SK-N-SH (cell line): ENCODE data around the gene KRT3. TPM values are rescaled to one million over a fixed set of nuclear protein-coding genes. Genes with fewer than 3 reads are reported as not detected.

Experiments used
- CTCF ChIA-PET: fragments of 300-600, 350-600 bp; formaldehyde crosslinking; extraction: SDS; loops from one replicate; lab custom pipeline; 2021; lab: Yijun Ruan, JAX
- POLR2A ChIA-PET: fragments of 350-600 bp; sonication (Branson Sonifier 250); formaldehyde crosslinking; extraction: SDS; loops from one replicate; lab custom pipeline; 2020; ENCODE audit warnings: antibody characterized with exemption, inconsistent platforms; lab: Yijun Ruan, JAX
- DNase-seq: peaks from one replicate; pipeline ENCODE4 v3.0.0; 2012
- H2AFZ ChIP-seq: fragments of 200-600 bp; sonication (generic); 2 replicates; pipeline ENCODE4 v1.8.1; 2016; ENCODE audit warnings: antibody characterized with exemption, mild to moderate bottlenecking, low read depth
- H3F3A ChIP-seq: fragments of 200-600 bp; sonication (generic); replicated peaks from 2 replicates; pipeline ENCODE3; 2016; ENCODE audit warnings: antibody characterized with exemption, mild to moderate bottlenecking; ENCODE audit not compliant: insufficient read depth
- H3K27ac ChIP-seq, 2 experiments: fragments of 200-500 bp in 1 of 2; fragments of 200-600 bp in 1 of 2; sonication (Bioruptor generic) in 1 of 2; sonication (generic), shearing (Covaris generic) in 1 of 2; 2 replicates each; pipeline versions ENCODE4 v1.5.1 to v1.6.1; 2014 to 2016; ENCODE audit warnings: low read depth in 2 of 2, inconsistent platforms in 1 of 2, low read length in 1 of 2, mild to moderate bottlenecking in 1 of 2, mixed read lengths in 1 of 2
- H3K27me3 ChIP-seq: fragments of 200-600 bp; sonication (generic), shearing (Covaris generic); 2 replicates; pipeline ENCODE4 v1.6.1; 2016; ENCODE audit warnings: mixed run types; ENCODE audit not compliant: insufficient read depth
- H3K36me3 ChIP-seq, 2 experiments: fragments of 200-500 bp in 1 of 2; fragments of 200-600 bp in 1 of 2; sonication (Bioruptor generic) in 1 of 2; sonication (generic) in 1 of 2; replicated peaks in 1 of 2; 2 replicates each; pipeline versions ENCODE3 to v1.5.1; 2014 to 2016; ENCODE audit warnings: low read length in 1 of 2, mild to moderate bottlenecking in 1 of 2; ENCODE audit not compliant: insufficient read depth in 2 of 2, control insufficient read depth in 1 of 2
- H3K4me1 ChIP-seq, 2 experiments: fragments of 200-500 bp in 1 of 2; fragments of 200-600 bp in 1 of 2; sonication (Bioruptor generic) in 1 of 2; sonication (generic), shearing (Covaris generic) in 1 of 2; 2 replicates each; pipeline versions ENCODE4 v1.5.1 to v1.6.1; 2014 to 2016; ENCODE audit warnings: low read depth in 1 of 2, low read length in 1 of 2, mixed run types in 1 of 2; ENCODE audit not compliant: insufficient read depth in 2 of 2, control insufficient read depth in 1 of 2
- H3K4me2 ChIP-seq: fragments of 200-600 bp; sonication (generic), shearing (Covaris generic); 2 replicates; pipeline ENCODE4 v1.6.1; 2017; ENCODE audit warnings: mixed run types
- H3K4me3 ChIP-seq, 2 experiments: fragments of 200-500 bp in 1 of 2; fragments of 200-600 bp in 1 of 2; sonication (Bioruptor generic) in 1 of 2; sonication (generic), shearing (Covaris generic) in 1 of 2; 2 replicates each; pipeline versions ENCODE4 v1.5.1 to v1.8.1; 2014 to 2016; ENCODE audit warnings: low read depth in 2 of 2, inconsistent platforms in 1 of 2, low read length in 1 of 2, mild to moderate bottlenecking in 1 of 2, mixed read lengths in 1 of 2, moderate library complexity in 1 of 2
- H3K79me2 ChIP-seq: fragments of 200-600 bp; sonication (generic); 2 replicates; pipeline ENCODE4 v1.8.1; 2017; ENCODE audit warnings: mild to moderate bottlenecking; ENCODE audit not compliant: insufficient read depth
- H3K9ac ChIP-seq: fragments of 200-600 bp; sonication (generic); 2 replicates; pipeline ENCODE4 v1.6.1; 2017; ENCODE audit warnings: mixed run types
- H3K9me2 ChIP-seq: fragments of 200-600 bp; sonication (generic); 2 replicates; pipeline ENCODE4 v1.6.1; 2017; ENCODE audit warnings: mixed run types
- H3K9me3 ChIP-seq: fragments of 200-600 bp; sonication (generic); 2 replicates; pipeline ENCODE4 v1.6.1; 2017; ENCODE audit warnings: mixed run types, mild to moderate bottlenecking, moderate library complexity
- H4K20me1 ChIP-seq: fragments of 200-600 bp; sonication (generic); 2 replicates; pipeline ENCODE4 v1.6.1; 2017; ENCODE audit warnings: mild to moderate bottlenecking, mixed run types; ENCODE audit not compliant: insufficient read depth
- ELF1 ChIP-seq: IDR thresholded peaks from 2 replicates; pipeline ENCODE4 v1.4.0; 2012
- EP300 ChIP-seq, 2 experiments: IDR thresholded peaks; 2 replicates each; pipeline versions ENCODE4 v1.4.0 to v1.6.1; 2012; ENCODE audit warnings: borderline replicate concordance in 1 of 2, low read depth in 1 of 2, low read length in 1 of 2
- FOSL2 ChIP-seq: IDR thresholded peaks from 2 replicates; pipeline ENCODE4 v1.4.0; 2012; ENCODE audit warnings: low read depth, mild to moderate bottlenecking, moderate library complexity, borderline replicate concordance
- FOXJ3 ChIP-seq: sonication (generic); formaldehyde crosslinking; IDR thresholded peaks from 2 replicates; pipeline ENCODE4 v1.5.1; 2020; ENCODE audit warnings: mild to moderate bottlenecking, missing genetic modification reagents
- FOXM1 ChIP-seq: IDR thresholded peaks from 2 replicates; pipeline ENCODE4 v1.4.0; 2012; ENCODE audit warnings: low read depth, mild to moderate bottlenecking
- GABPA ChIP-seq: IDR thresholded peaks from 2 replicates; pipeline ENCODE4 v1.4.0; 2012; ENCODE audit warnings: low read depth, mild to moderate bottlenecking
- GATA2 ChIP-seq: sonication (generic); formaldehyde crosslinking; IDR thresholded peaks from 2 replicates; pipeline ENCODE4 v1.5.0; 2020; ENCODE audit warnings: mild to moderate bottlenecking, missing genetic modification reagents
- MEF2A ChIP-seq: IDR thresholded peaks from 2 replicates; pipeline ENCODE4 v1.4.0; 2012; ENCODE audit warnings: low read depth, borderline replicate concordance
- RXRA ChIP-seq: IDR thresholded peaks from 2 replicates; pipeline ENCODE4 v1.4.0; 2012; ENCODE audit warnings: low read depth, mild to moderate bottlenecking, borderline replicate concordance
- SMC3 ChIP-seq: IDR thresholded peaks from 2 replicates; pipeline ENCODE4 v1.6.1; 2012; ENCODE audit warnings: low read depth, low read length, improper control_type of control experiment
- TCF12 ChIP-seq: IDR thresholded peaks from 2 replicates; pipeline ENCODE4 v1.4.0; 2012
- WGBS: methylation state at CpG from one replicate; pipeline ENCODE4 v1.1.6; 2017; ENCODE audit warnings: low lambda C conversion rate; 5-methylcytosine and 5-hydroxymethylcytosine counted together
- polyA plus RNA-seq, 3 experiments: library from polyadenylated mRNA; depleted of rRNA; stranded (reverse); fragments of >200 nt; gene quantifications; 2 replicates each; pipeline ENCODE4 v1.2.3, GENCODE V29; 2012
- TF ChIP-seq, protein P1 (sequence below): fragments of 150-350 bp; IDR thresholded peaks from 2 replicates; pipeline ENCODE4 v1.6.1; 2016; ENCODE audit warnings: mild to moderate bottlenecking, low read depth, low read length
- TF ChIP-seq, protein P2 (sequence below): fragments of 150-350 bp; IDR thresholded peaks from 2 replicates; pipeline ENCODE4 v1.6.1; 2017; ENCODE audit warnings: antibody characterized with exemption, low read length, low read depth, borderline replicate concordance
- TF ChIP-seq, protein P3 (sequence below): fragments of 200-600 bp; sonication (generic); IDR thresholded peaks from 2 replicates; pipeline ENCODE4 v1.6.1; 2017; ENCODE audit warnings: antibody characterized with exemption, mild to moderate bottlenecking, moderate library complexity

Gene KRT3
- polyA plus RNA-seq, 1 of the 3 experiments (the other 2 are of a cell fraction): not detected

GRCh38 chr12:52837781-52838608 lies 42.1 kb upstream of the KRT3 start:
- Histone ChIP-seq H3K36me3 (no peaks in the 10 kb centered on the region), H3K9me2 (no peaks in the 10 kb centered on the region), H4K20me1 (no peaks in the 10 kb centered on the region), H3F3A (no peaks in the 10 kb centered on the region), H3K9me3 (no peaks in the 10 kb centered on the region), H3K27ac (no peak overlapping the region), H3K9ac (no peak overlapping the region), H3K4me2 (no peak overlapping the region), H3K27me3 (peaks cover 7% of the 10 kb centered on the region; the same call in 1 of the 2 replicates), H3K4me3 (no peak overlapping the region), H3K79me2 (no peaks in the 10 kb centered on the region), H2AFZ (no peak overlapping the region)
- CTCF ChIA-PET: interaction anchor here (1.0 to 1.5 kb wide), 3 partner anchors 42 to 466 kb away, joined by 3 to 4 read pairs (median 4); no protein-coding TSS in a partner anchor
- TF ChIP-seq, protein P1, sequence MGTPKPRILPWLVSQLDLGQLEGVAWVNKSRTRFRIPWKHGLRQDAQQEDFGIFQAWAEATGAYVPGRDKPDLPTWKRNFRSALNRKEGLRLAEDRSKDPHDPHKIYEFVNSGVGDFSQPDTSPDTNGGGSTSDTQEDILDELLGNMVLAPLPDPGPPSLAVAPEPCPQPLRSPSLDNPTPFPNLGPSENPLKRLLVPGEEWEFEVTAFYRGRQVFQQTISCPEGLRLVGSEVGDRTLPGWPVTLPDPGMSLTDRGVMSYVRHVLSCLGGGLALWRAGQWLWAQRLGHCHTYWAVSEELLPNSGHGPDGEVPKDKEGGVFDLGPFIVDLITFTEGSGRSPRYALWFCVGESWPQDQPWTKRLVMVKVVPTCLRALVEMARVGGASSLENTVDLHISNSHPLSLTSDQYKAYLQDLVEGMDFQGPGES: no peak
- TF ChIP-seq MEF2A: no peak
- TF ChIP-seq, protein P2, sequence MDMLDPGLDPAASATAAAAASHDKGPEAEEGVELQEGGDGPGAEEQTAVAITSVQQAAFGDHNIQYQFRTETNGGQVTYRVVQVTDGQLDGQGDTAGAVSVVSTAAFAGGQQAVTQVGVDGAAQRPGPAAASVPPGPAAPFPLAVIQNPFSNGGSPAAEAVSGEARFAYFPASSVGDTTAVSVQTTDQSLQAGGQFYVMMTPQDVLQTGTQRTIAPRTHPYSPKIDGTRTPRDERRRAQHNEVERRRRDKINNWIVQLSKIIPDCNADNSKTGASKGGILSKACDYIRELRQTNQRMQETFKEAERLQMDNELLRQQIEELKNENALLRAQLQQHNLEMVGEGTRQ: no peak
- TF ChIP-seq FOSL2: no peak
- TF ChIP-seq RXRA: no peak
- no peak for TF ChIP-seq GABPA
- no peak for TF ChIP-seq EP300 (IDR thresholded peaks at IDR 0.05; ENCODE audit: borderline replicate concordance in 1 of 2, low read depth in 1 of 2, low read length in 1 of 2)
- no peak for TF ChIP-seq FOXM1
- no peak for TF ChIP-seq GATA2 (CRISPR knock-in tag)
- no peak for TF ChIP-seq TCF12
- TF ChIP-seq, protein P3, sequence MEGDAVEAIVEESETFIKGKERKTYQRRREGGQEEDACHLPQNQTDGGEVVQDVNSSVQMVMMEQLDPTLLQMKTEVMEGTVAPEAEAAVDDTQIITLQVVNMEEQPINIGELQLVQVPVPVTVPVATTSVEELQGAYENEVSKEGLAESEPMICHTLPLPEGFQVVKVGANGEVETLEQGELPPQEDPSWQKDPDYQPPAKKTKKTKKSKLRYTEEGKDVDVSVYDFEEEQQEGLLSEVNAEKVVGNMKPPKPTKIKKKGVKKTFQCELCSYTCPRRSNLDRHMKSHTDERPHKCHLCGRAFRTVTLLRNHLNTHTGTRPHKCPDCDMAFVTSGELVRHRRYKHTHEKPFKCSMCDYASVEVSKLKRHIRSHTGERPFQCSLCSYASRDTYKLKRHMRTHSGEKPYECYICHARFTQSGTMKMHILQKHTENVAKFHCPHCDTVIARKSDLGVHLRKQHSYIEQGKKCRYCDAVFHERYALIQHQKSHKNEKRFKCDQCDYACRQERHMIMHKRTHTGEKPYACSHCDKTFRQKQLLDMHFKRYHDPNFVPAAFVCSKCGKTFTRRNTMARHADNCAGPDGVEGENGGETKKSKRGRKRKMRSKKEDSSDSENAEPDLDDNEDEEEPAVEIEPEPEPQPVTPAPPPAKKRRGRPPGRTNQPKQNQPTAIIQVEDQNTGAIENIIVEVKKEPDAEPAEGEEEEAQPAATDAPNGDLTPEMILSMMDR: no peak
- TF ChIP-seq ELF1: no peak
- no peak for TF ChIP-seq FOXJ3 (CRISPR knock-in tag)
- TF ChIP-seq SMC3: no peak
- TF ChIP-seq, all 33 proteins: peak for 0
- 44% methylated on average over 5 of the region's 6 CpGs for WGBS
- H3K4me1 ChIP-seq: peaks cover 0 to 9% of the 10 kb centered on the region in 2 experiments; a peak in 1 of 4 replicates
- no peak for DNase-seq
- POLR2A ChIA-PET: no interaction called here
